Measurements from ENCODE around the gene SPNS2.
A peak's percentile ranks its signal among the peaks of the same experiment; 100 is the strongest.

The SPNS2 gene

GRCh38 chr17:4554997-4555799 lies 56.5 kb downstream of the SPNS2 start, which contains the start of gene MYBBP1A:
MYBBP1A (minus strand) TSS chr17:4555384; CDS start chr17:4555324, 60 bp downstream.
- Histone ChIP-seq H3K27ac (ENCODE audit: low read depth, low read length) (peak within 1 kb of the TSS; percentile 44; the same call in 1 of the 2 replicates), H3K4me1 (ENCODE audit: control insufficient read depth, insufficient read depth, low read length, unreplicated experiment) (peaks cover 15% of the 10 kb centered on the region), H3K4me3 (ENCODE audit: low read depth, low read length) (peak within 1 kb of the TSS; percentile 75), H2AFZ (ENCODE audit: low read length, unreplicated experiment) (peak within 1 kb of the TSS; percentile 78), H3K79me2 (ENCODE audit: control insufficient read depth, insufficient read depth, low read length, unreplicated experiment) (peaks cover 22% of the 10 kb centered on the region), H3K36me3 (ENCODE audit: insufficient read depth, low read length) (peaks cover 18% of the 10 kb centered on the region; the same call in 1 of the 2 replicates), H3K27me3 (ENCODE audit: insufficient read depth, low read length) (no peaks in the 10 kb centered on the region)

GRCh38 chr17:4555873-4556759 lies 57.4 kb downstream of the SPNS2 start:
- Histone ChIP-seq H3K27ac (ENCODE audit: low read depth, low read length) (peak overlapping the region; percentile 44; the same call in 1 of the 2 replicates), H3K4me3 (ENCODE audit: low read depth, low read length) (peak overlapping the region; percentile 75), H3K4me1 (ENCODE audit: control insufficient read depth, insufficient read depth, low read length, unreplicated experiment) (peaks cover 15% of the 10 kb centered on the region), H3K79me2 (ENCODE audit: control insufficient read depth, insufficient read depth, low read length, unreplicated experiment) (peaks cover 22% of the 10 kb centered on the region), H2AFZ (ENCODE audit: low read length, unreplicated experiment) (peak overlapping the region; percentile 78), H3K36me3 (ENCODE audit: insufficient read depth, low read length) (peaks cover 10% of the 10 kb centered on the region; the same call in 1 of the 2 replicates), H3K27me3 (ENCODE audit: insufficient read depth, low read length) (no peaks in the 10 kb centered on the region)

GRCh38 chr17:4556996-4557395 lies 58.3 kb downstream of the SPNS2 start:
- Histone ChIP-seq H3K4me1 (ENCODE audit: control insufficient read depth, insufficient read depth, low read length, unreplicated experiment) (peaks cover 15% of the 10 kb centered on the region), H2AFZ (ENCODE audit: low read length, unreplicated experiment) (no peak overlapping the region), H3K27ac (ENCODE audit: low read depth, low read length) (no peak overlapping the region), H3K36me3 (ENCODE audit: insufficient read depth, low read length) (peaks cover 9% of the 10 kb centered on the region; the same call in 1 of the 2 replicates), H3K79me2 (ENCODE audit: control insufficient read depth, insufficient read depth, low read length, unreplicated experiment) (peaks cover 22% of the 10 kb centered on the region), H3K27me3 (ENCODE audit: insufficient read depth, low read length) (no peaks in the 10 kb centered on the region), H3K4me3 (ENCODE audit: low read depth, low read length) (no peak overlapping the region)

- Histone ChIP-seq H3K4me1 (ENCODE audit: control insufficient read depth, insufficient read depth, low read length, unreplicated experiment) (peaks cover 19% of the 10 kb centered on the region), H3K79me2 (ENCODE audit: control insufficient read depth, insufficient read depth, low read length, unreplicated experiment) (peaks cover 19% of the 10 kb centered on the region), H3K4me3 (ENCODE audit: low read depth, low read length) (no peak overlapping the region), H3K27ac (ENCODE audit: low read depth, low read length) (no peak overlapping the region), H3K36me3 (ENCODE audit: insufficient read depth, low read length) (peaks cover 3% of the 10 kb centered on the region; the same call in 1 of the 2 replicates), H3K27me3 (ENCODE audit: insufficient read depth, low read length) (no peaks in the 10 kb centered on the region), H2AFZ (ENCODE audit: low read length, unreplicated experiment) (no peak overlapping the region)
Observed at GRCh38 chr17:4557626-4558346, 59.1 kb downstream of the SPNS2 start.

- Histone ChIP-seq H3K27ac (ENCODE audit: low read depth, low read length) (no peak overlapping the region), H3K27me3 (ENCODE audit: insufficient read depth, low read length) (no peaks in the 10 kb centered on the region), H3K36me3 (ENCODE audit: insufficient read depth, low read length) (no peaks in the 10 kb centered on the region), H3K4me3 (ENCODE audit: low read depth, low read length) (no peak overlapping the region), H3K79me2 (ENCODE audit: control insufficient read depth, insufficient read depth, low read length, unreplicated experiment) (peaks cover 17% of the 10 kb centered on the region), H2AFZ (ENCODE audit: low read length, unreplicated experiment) (no peak overlapping the region), H3K4me1 (ENCODE audit: control insufficient read depth, insufficient read depth, low read length, unreplicated experiment) (peaks cover 24% of the 10 kb centered on the region)
Observed at GRCh38 chr17:4558347-4558971, 59.8 kb downstream of the SPNS2 start.

GRCh38 chr17:4559139-4559791 lies 60.6 kb downstream of the SPNS2 start:
- Histone ChIP-seq H2AFZ (ENCODE audit: low read length, unreplicated experiment) (no peak overlapping the region), H3K36me3 (ENCODE audit: insufficient read depth, low read length) (no peaks in the 10 kb centered on the region), H3K4me3 (ENCODE audit: low read depth, low read length) (no peak overlapping the region), H3K4me1 (ENCODE audit: control insufficient read depth, insufficient read depth, low read length, unreplicated experiment) (peaks cover 17% of the 10 kb centered on the region), H3K27me3 (ENCODE audit: insufficient read depth, low read length) (no peaks in the 10 kb centered on the region), H3K79me2 (ENCODE audit: control insufficient read depth, insufficient read depth, low read length, unreplicated experiment) (peaks cover 9% of the 10 kb centered on the region), H3K27ac (ENCODE audit: low read depth, low read length) (no peak overlapping the region)

GRCh38 chr17:4559966-4560365 lies 61.3 kb downstream of the SPNS2 start:
- Histone ChIP-seq H3K36me3 (ENCODE audit: insufficient read depth, low read length) (no peaks in the 10 kb centered on the region), H3K79me2 (ENCODE audit: control insufficient read depth, insufficient read depth, low read length, unreplicated experiment) (peaks cover 2% of the 10 kb centered on the region), H3K4me3 (ENCODE audit: low read depth, low read length) (no peak overlapping the region), H3K4me1 (ENCODE audit: control insufficient read depth, insufficient read depth, low read length, unreplicated experiment) (peaks cover 16% of the 10 kb centered on the region), H3K27ac (ENCODE audit: low read depth, low read length) (no peak overlapping the region), H3K27me3 (ENCODE audit: insufficient read depth, low read length) (no peaks in the 10 kb centered on the region), H2AFZ (ENCODE audit: low read length, unreplicated experiment) (no peak overlapping the region)

GRCh38 chr17:4560421-4560820 lies 61.7 kb downstream of the SPNS2 start, which contains the start of gene GGT6:
GGT6 (minus strand) TSS chr17:4560577; CDS start chr17:4560521, 56 bp downstream.
- Histone ChIP-seq H3K4me3 (ENCODE audit: low read depth, low read length) (no peak within 1 kb of the TSS), H3K4me1 (ENCODE audit: control insufficient read depth, insufficient read depth, low read length, unreplicated experiment) (peaks cover 16% of the 10 kb centered on the region), H2AFZ (ENCODE audit: low read length, unreplicated experiment) (no peak within 1 kb of the TSS)

GRCh38 chr17:4560837-4561256 lies 62.2 kb downstream of the SPNS2 start:
- no peaks in the 10 kb centered on the region for H3K79me2 ChIP-seq (ENCODE audit: control insufficient read depth, insufficient read depth, low read length, unreplicated experiment)
- no peak overlapping the region for H3K4me3 ChIP-seq (ENCODE audit: low read depth, low read length)
- no peak overlapping the region for H2AFZ ChIP-seq (ENCODE audit: low read length, unreplicated experiment)
- no peaks in the 10 kb centered on the region for H3K36me3 ChIP-seq (ENCODE audit: insufficient read depth, low read length)
- peaks cover 13% of the 10 kb centered on the region for H3K4me1 ChIP-seq (ENCODE audit: control insufficient read depth, insufficient read depth, low read length, unreplicated experiment)
- H3K27ac ChIP-seq (ENCODE audit: low read depth, low read length): no peak overlapping the region
- no peaks in the 10 kb centered on the region for H3K27me3 ChIP-seq (ENCODE audit: insufficient read depth, low read length)

More at GRCh38 chr17:4560421-4560820, 61.7 kb downstream of the SPNS2 start, which contains the start of gene GGT6:
- no peak within 1 kb of the TSS for H3K27ac ChIP-seq (ENCODE audit: low read depth, low read length)
- H3K36me3 ChIP-seq (ENCODE audit: insufficient read depth, low read length): no peaks in the 10 kb centered on the region
- no peaks in the 10 kb centered on the region for H3K79me2 ChIP-seq (ENCODE audit: control insufficient read depth, insufficient read depth, low read length, unreplicated experiment)
- H3K27me3 ChIP-seq (ENCODE audit: insufficient read depth, low read length): no peaks in the 10 kb centered on the region
